ENCODE results near the gene TMEM167B. TPM values are rescaled to one million over a fixed set of nuclear protein-coding genes. Genes with fewer than 3 reads are reported as not detected.

The TMEM167B gene
- total and polyA plus RNA-seq, 2 of the 8 experiments (the other 6 are each of a cell fraction or from before 2014, with no cell fraction given) = 3.6 to 14.8 TPM

DNA sequence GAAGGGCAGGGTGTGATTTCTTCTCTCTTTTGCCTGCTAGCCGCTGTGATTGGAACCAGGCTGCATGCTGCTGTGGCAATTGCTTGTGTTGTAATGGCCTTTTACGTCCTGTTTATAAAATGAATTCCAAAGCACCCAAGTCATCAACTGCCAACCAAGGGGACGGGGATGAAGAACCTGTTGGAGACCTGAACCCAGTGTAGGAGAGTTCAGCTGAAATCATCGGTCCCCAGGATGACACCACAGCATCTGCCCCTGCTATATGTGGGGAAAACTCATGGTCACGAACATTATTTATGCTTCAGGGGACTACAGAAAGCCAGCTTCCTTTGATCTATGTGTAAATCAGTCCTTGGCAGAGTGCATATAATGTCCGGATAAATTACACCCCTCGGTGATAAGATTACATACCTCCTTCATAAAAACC, 3.8 kb downstream of the TMEM167B start:
- CTCF ChIA-PET (ENCODE audit: partially characterized antibody) = no interaction called here
- peaks cover 0 to 2% of the 10 kb centered on the region in 2 experiments for H4K20me1 ChIP-seq (replicated peaks in 1 of 2; ENCODE audit: control insufficient read depth in 1 of 2, insufficient read depth in 2 of 2, low read length in 2 of 2)
- FAIRE-seq = no peak
- TF ChIP-seq NRF1 (IDR thresholded peaks at IDR 0.05; ENCODE audit: low read depth, low read length) (no peak), MAFK (IDR thresholded peaks at IDR 0.05; ENCODE audit: low read depth, low read length) (no peak), HDAC6 (IDR thresholded peaks at IDR 0.05; ENCODE audit: low read depth, low read length) (no peak), CEBPB (IDR thresholded peaks at IDR 0.05; ENCODE audit: low read depth, low read length) (no peak), CHD2 (IDR thresholded peaks at IDR 0.05; ENCODE audit: low read length) (no peak), SP4 (IDR thresholded peaks at IDR 0.05; ENCODE audit: low read length) (no peak), GTF2F1 (IDR thresholded peaks at IDR 0.05; ENCODE audit: borderline replicate concordance, low read depth, low read length) (no peak), RBBP5 (IDR thresholded peaks at IDR 0.05; ENCODE audit: borderline replicate concordance, low read depth, low read length) (no peak), EP300 (IDR thresholded peaks at IDR 0.05; ENCODE audit: borderline replicate concordance in 1 of 2, low read depth in 2 of 2, low read length in 2 of 2) (no peak)
- TF ChIP-seq, protein P1, sequence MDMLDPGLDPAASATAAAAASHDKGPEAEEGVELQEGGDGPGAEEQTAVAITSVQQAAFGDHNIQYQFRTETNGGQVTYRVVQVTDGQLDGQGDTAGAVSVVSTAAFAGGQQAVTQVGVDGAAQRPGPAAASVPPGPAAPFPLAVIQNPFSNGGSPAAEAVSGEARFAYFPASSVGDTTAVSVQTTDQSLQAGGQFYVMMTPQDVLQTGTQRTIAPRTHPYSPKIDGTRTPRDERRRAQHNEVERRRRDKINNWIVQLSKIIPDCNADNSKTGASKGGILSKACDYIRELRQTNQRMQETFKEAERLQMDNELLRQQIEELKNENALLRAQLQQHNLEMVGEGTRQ (IDR thresholded peaks at IDR 0.05; ENCODE audit: low read length) = no peak

More for the DNA sequence above, 3.8 kb downstream of the TMEM167B start:
- H3K56ac ChIP-seq (replicated peaks; ENCODE audit: insufficient read length, low read depth, low read length) = no peak overlapping the region
- H2BK12ac ChIP-seq (ENCODE audit: low read depth, low read length) = no peak overlapping the region
- H3K4me3 ChIP-seq (ENCODE audit: extremely low read depth in 1 of 4, insufficient read depth in 2 of 4, low read depth in 3 of 4, low read length in 4 of 4) = no peak overlapping the region
- H3K18ac ChIP-seq (ENCODE audit: extremely low read depth, low read length) = no peak overlapping the region
- H2AK5ac ChIP-seq (ENCODE audit: low read depth, low read length) = no peak overlapping the region
- H4K5ac ChIP-seq (ENCODE audit: insufficient read length, low read depth, low read length) = no peak overlapping the region
- no peak overlapping the region for H3K4ac ChIP-seq (replicated peaks; ENCODE audit: insufficient read length, low read depth, low read length)
- H3K36me3 ChIP-seq (ENCODE audit: control insufficient read depth in 2 of 4, insufficient read depth in 4 of 4, low read length in 3 of 4) = peaks cover 0 to 7% (median 2%) of the 10 kb centered on the region in 4 experiments; a peak in 3 of 8 replicates
- H3K79me1 ChIP-seq (ENCODE audit: low read depth, low read length) = no peaks in the 10 kb centered on the region
- no peak overlapping the region for H4K91ac ChIP-seq (replicated peaks; ENCODE audit: insufficient read length, low read length)
- no peak overlapping the region for H2BK120ac ChIP-seq (replicated peaks; ENCODE audit: low read depth, low read length)
- DNase-seq (ENCODE audit: low read depth in 1 of 2, low spot score in 2 of 2) = no peak
- no peaks in the 10 kb centered on the region for H3K27me3 ChIP-seq (replicated peaks in 1 of 4; ENCODE audit: control insufficient read depth in 3 of 4, extremely low read depth in 1 of 4, insufficient read depth in 3 of 4, low read length in 3 of 4)
- no peak overlapping the region for H3K23ac ChIP-seq (ENCODE audit: insufficient read length)
- H3K23me2 ChIP-seq (ENCODE audit: low read depth, low read length) = no peaks in the 10 kb centered on the region
- peaks cover 0 to 16% of the 10 kb centered on the region in 2 experiments; a peak in 3 of 4 replicates for H3K79me2 ChIP-seq (ENCODE audit: control insufficient read depth in 1 of 2, insufficient read depth in 2 of 2, low read length in 2 of 2)
- H3K9ac ChIP-seq (replicated peaks in 1 of 4; ENCODE audit: extremely low read depth in 1 of 4, low read depth in 3 of 4, low read length in 3 of 4) = 0 out of 7 replicates have a peak overlapping the region, but pooled peaks of 1 of the 4 experiments have one; percentile 22
- H2AFZ ChIP-seq (ENCODE audit: low read length) = no peak overlapping the region
- H3K14ac ChIP-seq (ENCODE audit: insufficient read length) = no peak overlapping the region
- 93% methylated on average over 7 of the region's 7 CpGs; no CpG with 5 or more reads in 1 of the 2 experiments for WGBS, 2 experiments (ENCODE audit: extremely low coverage in 1 of 2, insufficient coverage in 1 of 2, insufficient read length in 1 of 2, insufficient replicate concordance in 2 of 2, low coverage in 1 of 2, low lambda C conversion rate in 2 of 2, missing lambda C conversion rate in 1 of 2)
- no peaks in the 10 kb centered on the region for H3K9me3 ChIP-seq (ENCODE audit: insufficient read depth in 2 of 2, low read depth in 1 of 2, low read length in 1 of 2)
- POLR2A ChIA-PET (ENCODE audit: partially characterized antibody) = interaction anchor here (0.6 to 0.9 kb wide), 3 partner anchors 13 to 34 kb away, joined by 3 read pairs; no protein-coding TSS in a partner anchor
- no peak overlapping the region for H2BK5ac ChIP-seq (ENCODE audit: low read depth, low read length)
- no peak overlapping the region for H3K27ac ChIP-seq (ENCODE audit: low read depth, low read length)
- no peak overlapping the region; the same call in 1 of the 2 replicates for H2BK20ac ChIP-seq (ENCODE audit: low read length)
- no peak overlapping the region for H2BK15ac ChIP-seq (ENCODE audit: low read length)
- H3K4me2 ChIP-seq (ENCODE audit: insufficient read depth in 1 of 2, low read depth in 2 of 2, low read length in 2 of 2) = no peak overlapping the region
- H4K8ac ChIP-seq (ENCODE audit: extremely low read depth, insufficient read depth, low read length) = no peak overlapping the region
- H3K4me1 ChIP-seq (replicated peaks in 1 of 4; ENCODE audit: control insufficient read depth in 3 of 4, insufficient read depth in 4 of 4, low read length in 3 of 4) = peaks cover 0 to 2% (median 0%) of the 10 kb centered on the region in 4 experiments; a peak in 2 of 7 replicates

All from H1 (cell line).